Smooth muscle cell (in vitro differentiated cells): ENCODE data around the gene MYL6B. TPM values are rescaled to one million over a fixed set of nuclear protein-coding genes. Genes with fewer than 3 reads are reported as not detected.
"Not testable (repeated sequence)": the region's sequence is repeated elsewhere in the genome, so short reads cannot be mapped to it uniquely, and the experiment has no call there.

Source experiments
- DNase-seq: peaks from one replicate; lab custom pipeline; 2025; ENCODE audit not compliant: unreplicated experiment; lab: John Stamatoyannopoulos, UW
- H2AFZ ChIP-seq: fragments of 200-600 bp; sonication (generic); 2 replicates; pipeline ENCODE4 v1.6.0; 2016; ENCODE audit warnings: antibody characterized with exemption, low read depth, mild to moderate bottlenecking
- H3F3A ChIP-seq: fragments of 200-600 bp; sonication (generic); 2 replicates; pipeline ENCODE4 v1.6.0; 2017; ENCODE audit warnings: antibody characterized with exemption, low read depth
- H3K27ac ChIP-seq: fragments of 200-600 bp; sonication (generic); 2 replicates; pipeline ENCODE4 v1.5.1; 2016; ENCODE audit warnings: low read depth, mild to moderate bottlenecking
- H3K27me3 ChIP-seq: fragments of 200-600 bp; sonication (generic); 2 replicates; pipeline ENCODE4 v1.6.1; 2016; ENCODE audit warnings: low read depth, mild to moderate bottlenecking
- H3K36me3 ChIP-seq: fragments of 200-600 bp; sonication (generic); 2 replicates; pipeline ENCODE4 v1.5.1; 2016; ENCODE audit warnings: low read depth
- H3K4me1 ChIP-seq: fragments of 200-600 bp; sonication (generic); 2 replicates; pipeline ENCODE4 v1.5.1; 2016; ENCODE audit warnings: low read depth
- H3K4me2 ChIP-seq: fragments of 200-600 bp; sonication (generic); 2 replicates; pipeline ENCODE4 v1.6.0; 2016; ENCODE audit warnings: mild to moderate bottlenecking
- H3K4me3 ChIP-seq: fragments of 200-600 bp; sonication (generic); 2 replicates; pipeline ENCODE4 v1.5.1; 2016; ENCODE audit warnings: mild to moderate bottlenecking
- H3K79me2 ChIP-seq: fragments of 200-600 bp; sonication (generic); 2 replicates; pipeline ENCODE4 v1.6.0; 2016; ENCODE audit warnings: low read depth, mild to moderate bottlenecking
- H3K9ac ChIP-seq: fragments of 200-600 bp; sonication (generic); 2 replicates; pipeline ENCODE4 v1.6.0; 2016; ENCODE audit warnings: low read depth
- H3K9me3 ChIP-seq: fragments of 200-600 bp; sonication (generic); replicated peaks from 2 replicates; pipeline ENCODE4 v1.5.1; 2016; ENCODE audit warnings: low read depth
- H4K20me1 ChIP-seq: fragments of 200-600 bp; sonication (generic); 2 replicates; pipeline ENCODE4 v1.6.0; 2016; ENCODE audit warnings: low read depth
- WGBS: methylation state at CpG from one replicate; pipeline ENCODE4 v1.1.7; 2016; ENCODE audit warnings: low lambda C conversion rate; 5-methylcytosine and 5-hydroxymethylcytosine counted together
- polyA plus RNA-seq: library from polyadenylated mRNA; unstranded; fragments of >200 nt; fragmentation: Nextera tagmentation; extraction: Ambion mirVana; gene quantifications from 2 replicates; pipeline ENCODE4 v1.2.1, GENCODE V29; 2016
- total RNA-seq: library from RNA; depleted of rRNA; stranded (reverse); fragments of >200 nt; gene quantifications from 2 replicates; pipeline ENCODE4 v1.2.3, GENCODE V29; 2014
- TF ChIP-seq, protein P1 (sequence below): fragments of 200-600 bp; sonication (generic); IDR thresholded peaks from 2 replicates; pipeline ENCODE4 v1.5.1; 2017; ENCODE audit warnings: borderline replicate concordance, mild to moderate bottlenecking, antibody characterized with exemption; ENCODE audit not compliant: insufficient read depth, poor library complexity, severe bottlenecking

MYL6B gene
- total and polyA plus RNA-seq, 2 experiments from 2014 or later: 44.5 to 121 TPM

DNA sequence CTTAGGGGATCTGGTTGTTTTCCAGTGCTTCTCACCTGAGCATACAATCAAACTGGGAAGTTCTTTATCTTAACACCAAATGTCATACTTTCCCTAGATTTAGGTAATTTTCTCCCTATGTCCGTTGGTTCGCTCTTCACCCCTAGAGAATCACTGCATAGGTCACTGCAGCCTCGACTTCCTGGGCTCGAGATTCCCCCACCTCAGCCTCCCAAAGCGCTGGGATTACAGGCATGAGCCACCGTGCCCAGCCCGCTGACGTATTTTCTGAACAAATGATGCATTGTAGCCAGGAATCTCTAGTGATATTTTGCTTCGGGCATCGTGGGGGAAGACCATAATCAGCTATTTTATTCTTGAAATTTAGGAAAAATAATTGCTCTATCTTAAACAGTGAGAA lies 37.1 kb upstream of the MYL6B start:
- Histone ChIP-seq H3K27ac (peak overlapping the region; percentile 95), H3K27me3 (no peaks in the 10 kb centered on the region), H3K9me3 (no peaks in the 10 kb centered on the region), H3F3A (peaks cover 31% of the 10 kb centered on the region), H2AFZ (peak overlapping the region; percentile 79), H3K36me3 (peaks cover 5% of the 10 kb centered on the region), H4K20me1 (peaks cover 10% of the 10 kb centered on the region), H3K9ac (peak overlapping the region; percentile 96), H3K4me1 (peaks cover 12% of the 10 kb centered on the region), H3K4me2 (peak overlapping the region; percentile 96), H3K4me3 (peak overlapping the region; percentile 74), H3K79me2 (peaks cover 8% of the 10 kb centered on the region)
- WGBS: 22% methylated on average over 10 of the region's 10 CpGs
- DNase-seq: no peak
- TF ChIP-seq, protein P1, sequence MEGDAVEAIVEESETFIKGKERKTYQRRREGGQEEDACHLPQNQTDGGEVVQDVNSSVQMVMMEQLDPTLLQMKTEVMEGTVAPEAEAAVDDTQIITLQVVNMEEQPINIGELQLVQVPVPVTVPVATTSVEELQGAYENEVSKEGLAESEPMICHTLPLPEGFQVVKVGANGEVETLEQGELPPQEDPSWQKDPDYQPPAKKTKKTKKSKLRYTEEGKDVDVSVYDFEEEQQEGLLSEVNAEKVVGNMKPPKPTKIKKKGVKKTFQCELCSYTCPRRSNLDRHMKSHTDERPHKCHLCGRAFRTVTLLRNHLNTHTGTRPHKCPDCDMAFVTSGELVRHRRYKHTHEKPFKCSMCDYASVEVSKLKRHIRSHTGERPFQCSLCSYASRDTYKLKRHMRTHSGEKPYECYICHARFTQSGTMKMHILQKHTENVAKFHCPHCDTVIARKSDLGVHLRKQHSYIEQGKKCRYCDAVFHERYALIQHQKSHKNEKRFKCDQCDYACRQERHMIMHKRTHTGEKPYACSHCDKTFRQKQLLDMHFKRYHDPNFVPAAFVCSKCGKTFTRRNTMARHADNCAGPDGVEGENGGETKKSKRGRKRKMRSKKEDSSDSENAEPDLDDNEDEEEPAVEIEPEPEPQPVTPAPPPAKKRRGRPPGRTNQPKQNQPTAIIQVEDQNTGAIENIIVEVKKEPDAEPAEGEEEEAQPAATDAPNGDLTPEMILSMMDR: no peak

DNA sequence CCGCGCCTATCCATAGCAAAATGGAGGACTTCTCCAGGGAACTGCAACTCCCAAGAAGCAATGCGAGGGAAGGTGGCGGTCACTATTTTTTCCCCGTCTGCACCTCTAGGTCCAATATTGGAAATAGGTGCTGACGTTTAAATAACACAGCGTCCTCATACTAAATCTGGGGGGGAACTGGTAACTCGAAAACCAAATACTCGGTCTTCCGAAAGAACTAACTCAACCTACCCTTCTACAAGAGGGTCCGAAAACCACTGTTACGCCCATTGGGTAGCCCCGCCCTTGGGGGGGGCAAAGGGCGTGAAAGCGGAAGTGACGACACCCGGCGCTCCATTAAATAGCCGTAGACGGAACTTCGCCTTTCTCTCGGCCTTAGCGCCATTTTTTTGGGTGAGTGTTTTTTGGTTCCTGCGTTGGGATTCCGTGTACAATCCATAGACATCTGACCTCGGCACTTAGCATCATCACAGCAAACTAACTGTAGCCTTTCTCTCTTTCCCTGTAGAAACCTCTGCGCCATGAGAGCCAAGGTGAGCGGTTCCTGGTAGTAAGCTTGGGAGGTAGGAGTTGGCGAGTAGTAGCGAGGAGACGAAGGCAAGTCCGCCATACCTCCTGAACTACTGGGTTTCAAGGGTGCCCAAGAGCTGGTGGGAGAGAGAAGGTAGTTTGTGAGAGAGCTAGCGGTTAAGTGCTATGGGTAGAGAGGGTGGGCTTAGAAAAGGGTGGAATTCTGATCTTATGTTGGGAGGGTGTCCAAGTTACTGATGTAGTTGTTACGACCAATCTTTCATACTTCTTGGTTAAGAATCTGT lies 35.9 kb upstream of the MYL6B start, which contains the start of gene RPL41:
TSS of gene RPL41 (plus strand) at position 367 of the 815 bp plus-strand sequence.
- Histone ChIP-seq H3K79me2 (peaks cover 8% of the 10 kb centered on the region), H3K9me3 (no peaks in the 10 kb centered on the region), H3F3A (peaks cover 24% of the 10 kb centered on the region), H3K27ac (peak within 1 kb of the TSS; percentile 95), H3K4me1 (peaks cover 12% of the 10 kb centered on the region), H2AFZ (peak within 1 kb of the TSS; percentile 79), H3K9ac (peak within 1 kb of the TSS; percentile 96), H4K20me1 (peaks cover 10% of the 10 kb centered on the region), H3K4me3 (peak within 1 kb of the TSS; percentile 74), H3K4me2 (peak within 1 kb of the TSS; percentile 96), H3K36me3 (no peaks in the 10 kb centered on the region), H3K27me3 (no peaks in the 10 kb centered on the region)
- under 1% methylated on average over 34 of the region's 34 CpGs for WGBS
- DNase-seq: peak; percentile 65
- TF ChIP-seq, protein P1: no peak

DNA sequence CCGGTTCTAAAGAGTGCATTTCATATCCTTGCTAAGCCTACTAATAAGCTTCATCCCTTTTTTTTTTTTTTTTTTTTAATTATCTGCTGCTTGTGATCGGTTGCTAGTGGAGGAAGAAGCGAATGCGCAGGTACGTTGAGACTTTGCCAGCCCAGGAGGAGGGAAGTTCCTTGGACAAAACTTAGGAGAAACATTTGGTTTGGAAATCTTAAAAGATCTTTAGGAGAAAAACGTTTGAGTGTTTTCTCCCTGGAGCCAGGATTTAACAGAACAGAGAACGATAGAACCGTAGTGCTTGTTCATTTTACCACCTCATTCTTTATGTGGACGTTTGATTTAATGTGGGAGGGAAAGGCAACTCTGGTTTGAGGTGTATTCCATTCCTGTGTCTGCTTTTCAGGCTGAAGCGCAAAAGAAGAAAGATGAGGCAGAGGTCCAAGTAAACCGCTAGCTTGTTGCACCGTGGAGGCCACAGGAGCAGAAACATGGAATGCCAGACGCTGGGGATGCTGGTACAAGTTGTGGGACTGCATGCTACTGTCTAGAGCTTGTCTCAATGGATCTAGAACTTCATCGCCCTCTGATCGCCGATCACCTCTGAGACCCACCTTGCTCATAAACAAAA lies 35.2 kb upstream of the MYL6B start:
- H2AFZ ChIP-seq, H4K20me1 ChIP-seq, H3K79me2 ChIP-seq, H3K36me3 ChIP-seq, DNase-seq, H3K9me3 ChIP-seq, H3K27me3 ChIP-seq: not testable (repeated sequence)
- WGBS: 1% methylated on average over 13 of the region's 16 CpGs
- Histone ChIP-seq H3K4me2 (peak overlapping the region; percentile 96), H3K4me3 (peak overlapping the region; percentile 74), H3K27ac (peak overlapping the region; percentile 95), H3K4me1 (peaks cover 12% of the 10 kb centered on the region), H3F3A (peaks cover 19% of the 10 kb centered on the region), H3K9ac (peak overlapping the region; percentile 96)

DNA sequence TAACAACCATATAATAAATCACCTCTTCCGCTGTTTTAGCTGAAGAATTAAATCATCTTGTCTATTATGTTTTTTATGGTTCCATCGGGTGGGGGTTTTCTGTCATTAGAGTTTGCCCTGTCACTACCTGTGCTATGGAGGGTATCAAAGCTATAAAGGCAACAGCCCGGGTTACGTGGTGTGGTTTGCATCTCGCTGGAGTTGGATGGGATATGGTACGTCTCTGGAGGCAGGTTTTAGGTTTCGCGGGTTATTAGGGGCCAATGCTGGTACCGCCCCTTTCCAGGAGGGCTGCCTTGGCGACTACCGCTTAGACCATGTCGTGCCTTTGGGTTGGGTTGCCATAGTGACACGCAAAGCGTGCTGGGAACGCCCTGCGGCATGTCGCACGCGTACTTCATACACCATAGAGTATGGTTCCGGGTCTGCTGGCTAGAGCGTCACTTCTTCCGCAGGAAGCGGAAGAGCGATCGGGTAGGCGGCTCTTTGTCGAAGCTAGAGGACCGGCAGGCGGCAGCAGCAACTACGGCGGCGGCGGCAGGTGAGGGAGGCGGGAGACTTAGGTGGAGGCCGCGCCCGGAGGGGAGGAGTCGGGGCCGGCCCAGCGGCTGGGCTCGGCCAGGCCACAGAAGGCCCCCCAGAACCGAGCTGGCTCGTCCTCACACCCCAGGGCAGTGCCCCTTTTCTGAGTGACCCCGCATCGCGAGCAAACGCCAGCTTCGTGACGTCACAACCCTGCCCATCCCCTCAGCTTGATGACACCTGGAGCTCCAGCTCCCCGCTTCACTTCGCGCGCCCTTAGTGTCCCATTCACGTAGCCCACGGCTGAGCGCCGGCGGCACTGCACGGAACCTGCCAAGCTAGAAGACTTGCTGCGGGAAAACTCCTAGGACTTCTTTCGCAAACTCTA lies 34.4 kb upstream of the MYL6B start, which contains the start of gene ZC3H10:
TSS of gene ZC3H10 (plus strand) at position 489 of the 910 bp plus-strand sequence. CDS start 2,297 bp downstream, outside the sequence.
- peak; percentile 83 for DNase-seq
- WGBS: 1% methylated on average over 60 of the region's 61 CpGs
- peak within 1 kb of the TSS; percentile 74 for H3K4me3 ChIP-seq
- H3F3A ChIP-seq: peaks cover 18% of the 10 kb centered on the region
- H3K9ac ChIP-seq: peak within 1 kb of the TSS; percentile 96
- H2AFZ ChIP-seq: peak within 1 kb of the TSS; percentile 11
- peaks cover 10% of the 10 kb centered on the region for H4K20me1 ChIP-seq
- peak within 1 kb of the TSS; percentile 96 for H3K4me2 ChIP-seq
- no peaks in the 10 kb centered on the region for H3K36me3 ChIP-seq
- TF ChIP-seq, protein P1: peak; percentile 24
- H3K4me1 ChIP-seq: peaks cover 12% of the 10 kb centered on the region
- no peaks in the 10 kb centered on the region for H3K27me3 ChIP-seq
- peak within 1 kb of the TSS; percentile 95 for H3K27ac ChIP-seq
- no peaks in the 10 kb centered on the region for H3K9me3 ChIP-seq
- H3K79me2 ChIP-seq: peaks cover 8% of the 10 kb centered on the region
